Thoracic aorta (tissue), 2 donors: ENCODE data around the gene JKAMP. TPM values are rescaled to one million over a fixed set of nuclear protein-coding genes. Genes with fewer than 3 reads are reported as not detected.

Source experiments
- ATAC-seq: fragments of 150-250 bp; one replicate; pipeline ENCODE4 v1.8.0; 2017; ENCODE audit warnings: low read depth; ENCODE audit not compliant: insufficient number of reproducible peaks, low FRiP score
- DNase-seq: peaks from one replicate; pipeline ENCODE4 v3.0.0-alpha.2; 2020; ENCODE audit warnings: low spot score
- H3K27ac ChIP-seq, 2 donors: fragments of 200-600 bp; sonication (generic); 1 replicate in 1 of 2; 2 replicates in 1 of 2; pipeline ENCODE4 v1.5.1; 2016; ENCODE audit warnings: mild to moderate bottlenecking in 2 of 2, moderate library complexity in 2 of 2
- H3K27me3 ChIP-seq: fragments of 200-600 bp; sonication (generic); replicated peaks from 2 replicates; pipeline ENCODE4 v1.6.0; 2016; ENCODE audit warnings: mild to moderate bottlenecking; ENCODE audit not compliant: insufficient read depth
- H3K36me3 ChIP-seq: fragments of 200-600 bp; sonication (generic); one replicate; pipeline ENCODE4 v1.5.1; 2016
- H3K4me1 ChIP-seq, 2 donors: fragments of 200-600 bp; sonication (generic); 1 replicate in 1 of 2; 2 replicates in 1 of 2; pipeline versions ENCODE4 v1.5.1 to v1.6.0; 2016; ENCODE audit warnings: low read depth in 2 of 2, mild to moderate bottlenecking in 1 of 2; ENCODE audit not compliant: control insufficient read depth in 1 of 2
- H3K4me3 ChIP-seq: fragments of 200-600 bp; sonication (generic); 2 replicates; pipeline ENCODE4 v1.5.1; 2016; ENCODE audit warnings: mild to moderate bottlenecking
- H3K9me3 ChIP-seq: fragments of 200-600 bp; sonication (generic); 2 replicates; pipeline ENCODE4 v1.5.1; 2016
- total RNA-seq, 2 donors: library from RNA; depleted of rRNA; stranded (reverse); fragments of >200 nt; gene quantifications; one replicate each; pipeline versions ENCODE4 v1.1.0 to v1.2.3, GENCODE V29; 2016
- TF ChIP-seq, protein P1 (sequence below): fragments of 200-600 bp; sonication (generic); IDR thresholded peaks from one replicate; pipeline ENCODE4 v1.5.1; 2019; ENCODE audit warnings: antibody characterized with exemption

The JKAMP gene
- total RNA-seq, 2 donors from 2014 or later: 57.4 to 75.1 TPM

DNA sequence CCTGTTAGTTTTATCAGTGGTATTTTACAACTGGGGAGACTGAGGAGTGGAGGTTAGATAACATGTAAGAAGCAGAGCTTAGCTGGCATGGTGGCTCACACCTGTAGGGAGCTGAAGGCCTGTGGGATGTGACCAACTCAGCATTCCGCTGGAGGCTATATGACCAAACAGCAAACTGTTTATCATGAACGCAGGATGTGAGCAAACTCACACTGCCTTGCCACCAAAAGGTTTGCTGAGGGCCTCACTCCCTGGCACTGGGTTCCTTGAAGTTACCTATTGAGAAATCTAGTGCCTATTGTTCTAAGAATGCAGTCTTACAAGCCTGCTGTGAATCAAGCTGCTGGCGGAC is 23.4 kb downstream of the JKAMP start:
- H3K4me3 ChIP-seq: no peak overlapping the region
- no peaks in the 10 kb centered on the region for H3K4me1 ChIP-seq
- TF ChIP-seq, protein P1, sequence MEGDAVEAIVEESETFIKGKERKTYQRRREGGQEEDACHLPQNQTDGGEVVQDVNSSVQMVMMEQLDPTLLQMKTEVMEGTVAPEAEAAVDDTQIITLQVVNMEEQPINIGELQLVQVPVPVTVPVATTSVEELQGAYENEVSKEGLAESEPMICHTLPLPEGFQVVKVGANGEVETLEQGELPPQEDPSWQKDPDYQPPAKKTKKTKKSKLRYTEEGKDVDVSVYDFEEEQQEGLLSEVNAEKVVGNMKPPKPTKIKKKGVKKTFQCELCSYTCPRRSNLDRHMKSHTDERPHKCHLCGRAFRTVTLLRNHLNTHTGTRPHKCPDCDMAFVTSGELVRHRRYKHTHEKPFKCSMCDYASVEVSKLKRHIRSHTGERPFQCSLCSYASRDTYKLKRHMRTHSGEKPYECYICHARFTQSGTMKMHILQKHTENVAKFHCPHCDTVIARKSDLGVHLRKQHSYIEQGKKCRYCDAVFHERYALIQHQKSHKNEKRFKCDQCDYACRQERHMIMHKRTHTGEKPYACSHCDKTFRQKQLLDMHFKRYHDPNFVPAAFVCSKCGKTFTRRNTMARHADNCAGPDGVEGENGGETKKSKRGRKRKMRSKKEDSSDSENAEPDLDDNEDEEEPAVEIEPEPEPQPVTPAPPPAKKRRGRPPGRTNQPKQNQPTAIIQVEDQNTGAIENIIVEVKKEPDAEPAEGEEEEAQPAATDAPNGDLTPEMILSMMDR: no peak
- H3K9me3 ChIP-seq: no peaks in the 10 kb centered on the region
- no peaks in the 10 kb centered on the region for H3K27me3 ChIP-seq
- no peak overlapping the region for H3K27ac ChIP-seq
- ATAC-seq (no peak), DNase-seq (no peak)
- peaks cover 6% of the 10 kb centered on the region for H3K36me3 ChIP-seq

DNA sequence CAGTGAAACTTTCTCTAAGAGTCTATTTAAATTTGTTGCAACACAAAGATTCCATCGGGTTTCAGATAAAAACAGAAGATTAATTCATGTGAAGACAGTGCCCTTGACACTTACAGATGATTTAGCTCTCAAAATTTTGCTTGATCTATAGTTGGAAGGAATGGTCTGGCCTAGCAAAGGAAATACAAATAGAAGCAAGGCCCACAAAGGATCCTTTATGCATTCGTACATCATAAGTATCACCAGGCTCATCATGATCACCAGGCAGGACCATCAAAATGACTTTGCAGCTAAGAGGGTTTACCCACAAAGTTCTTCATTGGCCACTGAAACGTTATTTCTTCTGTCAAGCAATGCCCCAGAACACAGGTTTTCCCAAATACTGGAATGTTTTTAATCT is 24.8 kb downstream of the JKAMP start:
- DNase-seq (no peak), ATAC-seq (no peak)
- H3K27me3 ChIP-seq: no peaks in the 10 kb centered on the region
- H3K4me3 ChIP-seq: no peak overlapping the region
- no peaks in the 10 kb centered on the region for H3K4me1 ChIP-seq
- TF ChIP-seq, protein P1: no peak
- H3K36me3 ChIP-seq: no peaks in the 10 kb centered on the region
- H3K27ac ChIP-seq: no peak overlapping the region
- no peaks in the 10 kb centered on the region for H3K9me3 ChIP-seq

DNA sequence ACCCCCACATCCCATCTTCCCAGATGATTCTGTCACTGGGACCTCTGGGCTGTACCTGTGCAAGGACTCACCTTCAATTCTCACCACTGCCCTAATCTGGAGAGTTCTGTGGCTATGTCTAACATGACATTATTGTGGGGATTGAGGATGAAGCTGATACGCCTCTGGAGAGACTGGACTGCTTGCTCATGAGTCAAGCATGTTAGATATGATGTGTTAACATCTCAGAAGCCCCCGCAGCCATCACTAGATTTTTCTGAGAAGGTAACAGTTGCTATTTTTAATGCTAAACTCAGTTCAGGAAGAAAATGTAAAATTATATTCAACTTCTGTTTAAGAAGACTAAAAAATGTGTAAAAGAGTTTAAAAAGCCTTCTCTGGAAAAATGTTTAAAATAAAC is 25.7 kb downstream of the JKAMP start:
- TF ChIP-seq, protein P1: no peak
- no peak overlapping the region for H3K4me3 ChIP-seq
- no peak for DNase-seq
- no peaks in the 10 kb centered on the region for H3K27me3 ChIP-seq
- H3K36me3 ChIP-seq: no peaks in the 10 kb centered on the region
- no peaks in the 10 kb centered on the region for H3K9me3 ChIP-seq
- H3K27ac ChIP-seq: no peak overlapping the region
- ATAC-seq: no peak
- H3K4me1 ChIP-seq: no peaks in the 10 kb centered on the region

DNA sequence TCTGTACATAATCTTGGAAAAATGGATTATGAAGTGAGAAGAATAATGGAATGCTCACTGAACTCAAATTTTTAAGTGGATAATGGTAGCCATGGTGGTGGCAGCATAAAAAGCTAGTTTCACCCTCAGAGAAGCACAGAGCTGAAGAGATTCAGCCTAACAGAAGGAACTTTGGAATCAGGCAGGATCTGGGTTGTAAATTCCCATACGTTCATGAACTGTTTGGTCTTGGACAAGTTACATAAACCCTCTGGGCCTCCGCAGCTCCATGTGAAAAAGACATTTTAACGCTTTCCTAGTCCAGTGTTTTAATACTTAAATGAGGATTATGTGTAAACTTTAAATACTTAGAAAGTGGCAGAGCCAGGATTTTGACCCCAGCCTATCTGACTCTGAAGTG is 26.6 kb downstream of the JKAMP start:
- ATAC-seq (no peak), DNase-seq (no peak)
- TF ChIP-seq, protein P1: no peak
- H3K4me3 ChIP-seq: no peak overlapping the region
- H3K27me3 ChIP-seq: no peaks in the 10 kb centered on the region
- H3K36me3 ChIP-seq: no peaks in the 10 kb centered on the region
- no peak overlapping the region for H3K27ac ChIP-seq
- no peaks in the 10 kb centered on the region for H3K9me3 ChIP-seq
- no peaks in the 10 kb centered on the region for H3K4me1 ChIP-seq

DNA sequence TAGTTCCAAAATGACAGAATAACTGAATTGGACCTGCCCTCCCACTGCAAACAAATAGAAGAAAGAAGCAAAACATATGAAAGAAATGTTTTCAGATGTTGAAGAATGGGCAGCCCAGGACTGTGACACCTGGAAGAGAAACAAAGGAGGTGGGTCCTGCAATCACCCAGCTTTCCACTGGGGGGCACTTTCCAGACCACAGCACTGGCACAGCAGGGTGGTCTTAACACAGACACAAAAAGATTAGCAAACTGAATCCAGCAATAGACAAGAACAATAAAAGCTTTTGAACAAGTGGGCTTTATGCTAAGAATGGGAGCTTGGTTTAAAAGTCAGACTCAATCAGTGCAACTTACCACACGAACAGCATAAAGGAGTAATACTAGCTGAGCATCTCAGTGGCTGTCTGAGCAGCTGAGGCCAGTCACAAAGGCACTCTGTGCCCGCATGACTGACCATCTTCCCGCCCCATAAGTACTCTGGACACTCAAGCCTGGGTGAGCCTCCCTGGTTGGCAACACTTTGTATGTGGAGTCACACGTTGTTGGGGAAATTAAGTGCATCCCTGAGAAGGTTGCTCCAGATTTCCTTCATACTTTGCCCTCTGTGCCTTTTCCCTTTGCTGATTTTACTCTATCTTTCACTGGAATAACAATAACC is 27.7 kb downstream of the JKAMP start:
- no peak for ATAC-seq
- no peaks in the 10 kb centered on the region for H3K9me3 ChIP-seq
- no peaks in the 10 kb centered on the region for H3K27me3 ChIP-seq
- H3K36me3 ChIP-seq: no peaks in the 10 kb centered on the region
- no peak for DNase-seq
- TF ChIP-seq, protein P1: no peak
- H3K4me1 ChIP-seq: no peaks in the 10 kb centered on the region
- no peak overlapping the region for H3K27ac ChIP-seq
- H3K4me3 ChIP-seq: no peak overlapping the region
